GM18907 (cell line): ENCODE measurements around the gene COL13A1.

ENCODE experiments used
- ATAC-seq: cut with Tn5 transposase; IDR thresholded peaks from one replicate; pipeline ENCODE4 v1.9.1; 2021; ENCODE audit warnings: mild to moderate bottlenecking, moderate library complexity; ENCODE audit not compliant: unreplicated experiment

The COL13A1 gene

GRCh38 chr10:70000262-70000661, 198.6 kb downstream of the COL13A1 start:
- ATAC-seq: no peak

DNA sequence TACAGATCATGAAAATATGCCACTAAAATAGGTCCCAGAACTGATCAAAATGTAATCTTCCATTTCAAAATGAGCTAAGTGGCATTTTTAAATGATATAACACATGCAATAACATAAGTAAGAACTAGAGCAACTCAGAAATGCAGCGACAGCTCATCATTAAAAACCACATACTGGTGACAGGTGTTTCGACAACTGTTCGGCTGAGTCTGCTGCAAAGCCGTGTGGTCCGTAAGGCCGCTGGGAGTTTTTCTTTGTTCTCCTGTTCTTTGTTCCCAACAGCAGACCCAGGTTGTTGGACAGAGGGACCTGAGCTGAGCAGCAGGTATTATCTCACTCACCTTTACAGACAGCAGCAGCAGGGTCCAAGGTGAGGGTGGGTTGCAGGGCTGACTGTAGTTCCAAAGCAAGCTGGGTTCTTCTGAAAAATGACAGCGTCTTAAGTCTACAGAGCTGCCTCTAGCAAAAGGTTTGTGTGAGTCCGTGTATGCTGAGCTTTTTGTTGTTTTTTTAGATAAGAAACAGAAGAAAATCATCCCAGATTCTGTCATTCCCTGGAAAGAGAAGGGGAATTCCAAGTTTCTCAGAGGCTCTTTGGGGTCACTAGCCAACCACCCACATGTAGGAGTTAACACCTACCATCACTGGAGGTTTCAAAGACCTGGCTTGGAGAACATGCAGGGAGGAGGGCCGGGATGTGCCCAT, 205.6 kb downstream of the COL13A1 start:
- ATAC-seq: no peak
